MM.1S (cell line): ENCODE results near the gene FAM234B.
"Not testable (repeated sequence)": the region's sequence is repeated elsewhere in the genome, so short reads cannot be mapped to it uniquely, and the experiment has no call there.

Source experiments
- DNase-seq: peaks from one replicate; pipeline ENCODE4 v3.0.0-alpha.2; 2015
- H2AFZ ChIP-seq: fragments of 300-600 bp; sonication (generic); 2 replicates; pipeline ENCODE4 v1.6.0; 2016; ENCODE audit warnings: antibody characterized with exemption, low read length
- H3F3A ChIP-seq: fragments of 300-600 bp; sonication (generic); 2 replicates; pipeline ENCODE4 v1.6.1; 2016; ENCODE audit warnings: mild to moderate bottlenecking, antibody characterized with exemption, low read length, moderate library complexity, mixed read lengths; ENCODE audit not compliant: insufficient read depth
- H3K27ac ChIP-seq: fragments of 300-600 bp; sonication (generic); 2 replicates; pipeline ENCODE4 v1.5.1; 2016; ENCODE audit warnings: mild to moderate bottlenecking, low read length
- H3K27me3 ChIP-seq: fragments of 300-600 bp; sonication (generic); replicated peaks from 2 replicates; pipeline ENCODE4 v1.6.0; 2016; ENCODE audit warnings: low read length; ENCODE audit not compliant: insufficient read depth
- H3K36me3 ChIP-seq: fragments of 300-600 bp; sonication (generic); replicated peaks from 2 replicates; pipeline ENCODE4 v1.6.1; 2016; ENCODE audit warnings: mild to moderate bottlenecking, low read length, mixed read lengths; ENCODE audit not compliant: insufficient read depth
- H3K4me1 ChIP-seq: fragments of 300-600 bp; sonication (generic); 2 replicates; pipeline ENCODE4 v1.6.1; 2016; ENCODE audit warnings: low read length, mixed read lengths
- H3K4me2 ChIP-seq: fragments of 300-600 bp; sonication (generic); 2 replicates; pipeline ENCODE4 v1.6.0; 2016; ENCODE audit warnings: low read depth, low read length
- H3K4me3 ChIP-seq: fragments of 300-600 bp; sonication (generic); 2 replicates; pipeline ENCODE4 v1.5.1; 2016; ENCODE audit warnings: low read length, mixed read lengths
- H3K79me2 ChIP-seq: fragments of 300-600 bp; sonication (generic); 2 replicates; pipeline ENCODE4 v1.6.1; 2016; ENCODE audit warnings: mixed run types, low read length, mixed read lengths
- H3K9ac ChIP-seq: fragments of 300-600 bp; sonication (generic); 2 replicates; pipeline ENCODE4 v1.6.1; 2016; ENCODE audit warnings: low read length, mixed read lengths
- H3K9me2 ChIP-seq: fragments of 300-600 bp; sonication (generic); replicated peaks from 2 replicates; pipeline ENCODE4 v1.6.1; 2016; ENCODE audit warnings: mild to moderate bottlenecking, low read length, mixed read lengths; ENCODE audit not compliant: insufficient read depth
- H3K9me3 ChIP-seq: fragments of 300-600 bp; sonication (generic); replicated peaks from 2 replicates; pipeline ENCODE4 v1.6.1; 2016; ENCODE audit warnings: mild to moderate bottlenecking, low read length, mixed read lengths; ENCODE audit not compliant: insufficient read depth
- H4K20me1 ChIP-seq: fragments of 300-600 bp; sonication (generic); 2 replicates; pipeline ENCODE4 v1.6.1; 2016; ENCODE audit warnings: mild to moderate bottlenecking, low read length, moderate library complexity, mixed read lengths; ENCODE audit not compliant: insufficient read depth
- CTCF ChIP-seq: fragments of 300-600 bp; sonication (generic); IDR thresholded peaks from 2 replicates; pipeline ENCODE4 v1.5.1; 2016; ENCODE audit warnings: antibody characterized with exemption, low read length, mixed read lengths
- EZH2 ChIP-seq: fragments of 300-600 bp; sonication (generic); optimal IDR thresholded peaks from 2 replicates; pipeline ENCODE3; 2017; ENCODE audit warnings: low read depth, mild to moderate bottlenecking, antibody characterized with exemption, low read length, mixed read lengths
- EZH2phosphoT487 ChIP-seq: fragments of 300-600 bp; sonication (generic); IDR thresholded peaks from 2 replicates; pipeline ENCODE4 v1.6.1; 2018; ENCODE audit warnings: antibody characterized with exemption, low read length

FAM234B gene

GRCh38 chr12:13033476-13033875 is 10.7 kb upstream of the FAM234B start:
- Histone ChIP-seq H3K36me3 (no peaks in the 10 kb centered on the region), H3K4me1 (no peaks in the 10 kb centered on the region), H4K20me1 (no peaks in the 10 kb centered on the region), H3F3A (no peaks in the 10 kb centered on the region), H3K27me3 (no peaks in the 10 kb centered on the region), H3K9me2 (no peaks in the 10 kb centered on the region), H2AFZ (no peak overlapping the region), H3K4me3 (no peak overlapping the region), H3K4me2 (no peak overlapping the region), H3K27ac (no peak overlapping the region), H3K79me2 (no peaks in the 10 kb centered on the region), H3K9me3 (no peaks in the 10 kb centered on the region), H3K9ac (no peak overlapping the region)
- TF ChIP-seq EZH2 (no peak), CTCF (no peak), EZH2phosphoT487 (no peak)
- no peak for DNase-seq

- not testable (repeated sequence) for H3K9ac ChIP-seq, DNase-seq, H4K20me1 ChIP-seq, H3F3A ChIP-seq, H3K4me2 ChIP-seq, H3K36me3 ChIP-seq, H3K4me1 ChIP-seq, H2AFZ ChIP-seq, H3K27me3 ChIP-seq, H3K79me2 ChIP-seq, H3K9me2 ChIP-seq, H3K27ac ChIP-seq, H3K9me3 ChIP-seq, H3K4me3 ChIP-seq
Measured at GRCh38 chr12:13035335-13035734, 8.8 kb upstream of the FAM234B start.

GRCh38 chr12:13036881-13037280 is 7.3 kb upstream of the FAM234B start:
- Histone ChIP-seq H3K27ac (no peak overlapping the region), H4K20me1 (no peaks in the 10 kb centered on the region), H3K79me2 (no peaks in the 10 kb centered on the region), H2AFZ (no peak overlapping the region), H3K27me3 (no peaks in the 10 kb centered on the region), H3F3A (no peaks in the 10 kb centered on the region), H3K9me3 (no peaks in the 10 kb centered on the region), H3K4me3 (no peak overlapping the region), H3K36me3 (no peaks in the 10 kb centered on the region), H3K4me1 (no peaks in the 10 kb centered on the region), H3K9me2 (no peaks in the 10 kb centered on the region), H3K4me2 (no peak overlapping the region), H3K9ac (no peak overlapping the region)
- no peak for DNase-seq
- TF ChIP-seq CTCF (no peak), EZH2phosphoT487 (no peak), EZH2 (no peak)

DNA sequence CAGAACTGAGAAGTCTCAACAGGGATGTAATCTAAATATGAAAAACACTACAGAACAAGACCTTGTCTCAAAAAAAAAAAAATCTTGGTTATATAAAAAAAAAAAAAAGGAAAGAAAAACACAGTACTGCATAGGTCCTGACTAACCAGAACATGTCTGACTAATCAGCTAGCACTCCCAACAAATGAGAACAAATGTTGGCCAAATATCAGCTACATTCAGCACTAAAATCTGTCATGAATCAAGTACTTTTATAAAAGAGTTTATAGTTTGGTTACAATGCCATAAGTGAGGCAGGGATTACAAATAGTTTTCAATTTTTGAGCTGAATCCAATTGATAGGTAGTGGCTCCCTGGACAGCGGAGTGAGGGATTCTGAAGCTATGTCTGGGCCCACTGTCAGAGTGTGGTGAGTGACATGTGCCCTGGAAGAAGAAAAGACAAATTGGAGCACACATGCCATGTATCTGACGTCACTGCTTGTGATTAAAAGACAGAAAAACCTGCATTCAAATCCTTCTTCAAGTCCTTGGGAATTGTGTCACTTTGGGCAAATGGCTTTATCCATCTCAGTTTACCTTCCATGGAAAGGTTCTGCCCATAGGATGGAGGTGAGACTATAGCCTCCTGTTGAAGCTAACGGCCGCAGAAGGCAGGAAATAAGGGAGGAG is 5.6 kb upstream of the FAM234B start:
- Histone ChIP-seq H3K9me3 (no peaks in the 10 kb centered on the region), H3K27ac (no peak overlapping the region), H3K9me2 (no peaks in the 10 kb centered on the region), H2AFZ (no peak overlapping the region), H3K36me3 (no peaks in the 10 kb centered on the region), H3K79me2 (no peaks in the 10 kb centered on the region), H3K9ac (no peak overlapping the region), H3F3A (no peaks in the 10 kb centered on the region), H3K4me3 (no peak overlapping the region), H3K4me1 (no peaks in the 10 kb centered on the region), H3K4me2 (no peak overlapping the region), H3K27me3 (no peaks in the 10 kb centered on the region), H4K20me1 (no peaks in the 10 kb centered on the region)
- no peak for TF ChIP-seq EZH2phosphoT487
- no peak for TF ChIP-seq CTCF
- TF ChIP-seq EZH2: no peak
- DNase-seq: no peak
